Nephron (organoid): ENCODE measurements around the gene EXPH5.

Source experiments
- H3K27ac Mint-ChIP-seq, 3 experiments: 2 replicates each; pipeline ENCODE4 v1.8.0; 2020; ENCODE audit warnings: mixed read lengths in 3 of 3, mild to moderate bottlenecking in 2 of 3, moderate library complexity in 1 of 3
- H3K27me3 Mint-ChIP-seq: 2 replicates; pipeline ENCODE4 v1.8.0; 2021; ENCODE audit warnings: low read depth, mild to moderate bottlenecking, moderate library complexity, mixed read lengths
- H3K36me3 Mint-ChIP-seq: 2 replicates; pipeline ENCODE4 v1.8.0; 2020; ENCODE audit warnings: low read depth, mixed read lengths
- H3K4me1 Mint-ChIP-seq: 2 replicates; pipeline ENCODE4 v1.8.0; 2020; ENCODE audit warnings: mixed read lengths
- H3K4me3 Mint-ChIP-seq, 3 experiments: 2 replicates each; pipeline ENCODE4 v1.8.0; 2020; ENCODE audit warnings: mild to moderate bottlenecking in 3 of 3, mixed read lengths in 3 of 3, moderate library complexity in 2 of 3
- H3K9me3 Mint-ChIP-seq: 2 replicates; pipeline ENCODE4 v1.8.0; 2020; ENCODE audit warnings: mixed read lengths
- CTCF ChIP-seq, 3 experiments: fragments of 200-600 bp; sonication (generic); IDR thresholded peaks; one replicate each; pipeline ENCODE4 v1.5.0; 2021; ENCODE audit warnings: antibody characterized with exemption in 3 of 3; ENCODE audit not compliant: unreplicated experiment in 3 of 3

The EXPH5 gene

GRCh38 chr11:108629274-108629673, 35.7 kb upstream of the EXPH5 start:
- Mint-ChIP-seq H3K27me3 (no peaks in the 10 kb centered on the region), H3K9me3 (peaks cover 13% of the 10 kb centered on the region), H3K4me3 (no peak overlapping the region), H3K4me1 (no peaks in the 10 kb centered on the region), H3K27ac (no peak overlapping the region), H3K36me3 (no peaks in the 10 kb centered on the region)
- TF ChIP-seq CTCF (IDR thresholded peaks at IDR 0.05; ENCODE audit: unreplicated experiment in 3 of 3) = no peak

GRCh38 chr11:108628812-108629211, 35.2 kb upstream of the EXPH5 start:
- Mint-ChIP-seq H3K36me3 (no peaks in the 10 kb centered on the region), H3K27ac (no peak overlapping the region), H3K4me3 (no peak overlapping the region), H3K27me3 (no peaks in the 10 kb centered on the region), H3K4me1 (no peaks in the 10 kb centered on the region), H3K9me3 (peaks cover 13% of the 10 kb centered on the region)
- no peak for TF ChIP-seq CTCF (IDR thresholded peaks at IDR 0.05; ENCODE audit: unreplicated experiment in 3 of 3)

GRCh38 chr11:108628326-108628725, 34.8 kb upstream of the EXPH5 start:
- Mint-ChIP-seq H3K27me3 (no peaks in the 10 kb centered on the region), H3K9me3 (peaks cover 13% of the 10 kb centered on the region), H3K4me1 (no peaks in the 10 kb centered on the region), H3K4me3 (no peak overlapping the region), H3K36me3 (no peaks in the 10 kb centered on the region), H3K27ac (no peak overlapping the region)
- TF ChIP-seq CTCF (IDR thresholded peaks at IDR 0.05; ENCODE audit: unreplicated experiment in 3 of 3) = no peak

- no peak overlapping the region for H3K27ac Mint-ChIP-seq
- no peak overlapping the region for H3K4me3 Mint-ChIP-seq
- peaks cover 11% of the 10 kb centered on the region for H3K9me3 Mint-ChIP-seq
- no peak for TF ChIP-seq CTCF (IDR thresholded peaks at IDR 0.05; ENCODE audit: unreplicated experiment in 3 of 3)
- H3K4me1 Mint-ChIP-seq = no peaks in the 10 kb centered on the region
- no peaks in the 10 kb centered on the region for H3K27me3 Mint-ChIP-seq
- no peaks in the 10 kb centered on the region for H3K36me3 Mint-ChIP-seq
Measured at GRCh38 chr11:108624196-108624925, 30.8 kb upstream of the EXPH5 start.

- Mint-ChIP-seq H3K4me3 (no peak overlapping the region), H3K27ac (no peak overlapping the region)
- no peak for TF ChIP-seq CTCF (IDR thresholded peaks at IDR 0.05; ENCODE audit: unreplicated experiment in 3 of 3)
Measured at GRCh38 chr11:108622341-108622740, 28.8 kb upstream of the EXPH5 start.

More at GRCh38 chr11:108622341-108622740, 28.8 kb upstream of the EXPH5 start:
- H3K36me3 Mint-ChIP-seq = no peaks in the 10 kb centered on the region
- no peaks in the 10 kb centered on the region for H3K4me1 Mint-ChIP-seq
- H3K9me3 Mint-ChIP-seq = peaks cover 5% of the 10 kb centered on the region
- H3K27me3 Mint-ChIP-seq = no peaks in the 10 kb centered on the region
